K562 (cell line): ENCODE measurements around the gene RNASEH1. TPM values are rescaled to one million over a fixed set of nuclear protein-coding genes. Genes with fewer than 3 reads are reported as not detected.

ENCODE experiments used
- CREB5 ChIP-seq: fragments of 250-450 bp; sonication (Bioruptor Pico); IDR thresholded peaks from 2 replicates; pipeline ENCODE4 v1.5.0; 2020; ENCODE audit warnings: mild to moderate bottlenecking
- E2F3 ChIP-seq: fragments of 250-450 bp; sonication (Bioruptor Pico); IDR thresholded peaks from 2 replicates; pipeline ENCODE4 v1.4.0; 2020; ENCODE audit warnings: mild to moderate bottlenecking
- ESRRB ChIP-seq: fragments of 250-450 bp; sonication (Bioruptor Pico); IDR thresholded peaks from 2 replicates; pipeline ENCODE4 v1.5.0; 2020; ENCODE audit warnings: mild to moderate bottlenecking, moderate library complexity, borderline replicate concordance
- ETV5 ChIP-seq: sonication (generic); formaldehyde crosslinking; IDR thresholded peaks from 2 replicates; pipeline ENCODE4 v1.4.0; 2020; ENCODE audit warnings: low read depth, mild to moderate bottlenecking, missing genetic modification reagents
- FOXJ2 ChIP-seq: fragments of 200-800 bp; sonication (Bioruptor generic); IDR thresholded peaks from 2 replicates; pipeline ENCODE4 v1.6.1; 2016; ENCODE audit warnings: missing genetic modification characterization, missing compliant biosample characterization
- GATAD2A ChIP-seq: fragments of 450-650 bp; IDR thresholded peaks from 2 replicates; pipeline ENCODE4 v1.6.1; 2017
- HDAC1 ChIP-seq, 2 experiments: fragments of 450-650 bp; IDR thresholded peaks; 2 replicates each; pipeline ENCODE4 v1.6.1; 2016 to 2017; ENCODE audit warnings: inconsistent platforms in 1 of 2, mild to moderate bottlenecking in 1 of 2, moderate library complexity in 1 of 2
- L3MBTL2 ChIP-seq: fragments of 450-650 bp; IDR thresholded peaks from 2 replicates; pipeline ENCODE4 v1.6.1; 2016; ENCODE audit warnings: mild to moderate bottlenecking, moderate library complexity
- MXI1 ChIP-seq: IDR thresholded peaks from 2 replicates; pipeline ENCODE4 v1.6.1; 2011; ENCODE audit warnings: low read depth, mild to moderate bottlenecking, improper control_type of control experiment, low read length
- NR2C1 ChIP-seq, 2 experiments: fragments of 450-650 bp; IDR thresholded peaks; 2 replicates each; pipeline ENCODE4 v1.6.1; 2017; ENCODE audit warnings: mild to moderate bottlenecking in 2 of 2, antibody characterized with exemption in 1 of 2, inconsistent platforms in 1 of 2, missing compliant biosample characterization in 1 of 2, missing genetic modification characterization in 1 of 2
- PHF20 ChIP-seq: fragments of 450-650 bp; IDR thresholded peaks from 2 replicates; pipeline ENCODE4 v1.6.1; 2018; ENCODE audit not compliant: partially characterized antibody
- PPARD ChIP-seq: fragments of 250-450 bp; sonication (Bioruptor Pico); IDR thresholded peaks from 2 replicates; pipeline ENCODE4 v1.8.0; 2022; ENCODE audit warnings: inconsistent platforms, mild to moderate bottlenecking, moderate library complexity
- RAD21 ChIP-seq, 2 experiments: fragments of 250-450 bp in 1 of 2; fragments of 450-650 bp in 1 of 2; sonication (Bioruptor Pico) in 1 of 2; formaldehyde crosslinking in 1 of 2; IDR thresholded peaks in 1 of 2; conservative IDR thresholded peaks in 1 of 2; 2 replicates each; pipeline versions ENCODE4 v1.4.0 to v1.8.0; 2020 to 2022; ENCODE audit warnings: mild to moderate bottlenecking in 2 of 2, moderate library complexity in 1 of 2
- SIX5 ChIP-seq, 2 experiments: IDR thresholded peaks; 2 replicates each; pipeline ENCODE4 v1.6.1; 2011; ENCODE audit warnings: low read length in 2 of 2, borderline replicate concordance in 1 of 2, low read depth in 1 of 2, mild to moderate bottlenecking in 1 of 2, moderate library complexity in 1 of 2; ENCODE audit not compliant: insufficient read depth in 1 of 2
- SRSF3 ChIP-seq: fragments of 200-400 bp; formaldehyde crosslinking; IDR thresholded peaks from 2 replicates; pipeline ENCODE4 v1.6.1; 2016; ENCODE audit warnings: mild to moderate bottlenecking, low read length, moderate library complexity; ENCODE audit not compliant: insufficient read depth
- TAF7 ChIP-seq: fragments of 450-650 bp; IDR thresholded peaks from 2 replicates; pipeline ENCODE4 v1.6.1; 2016; ENCODE audit warnings: missing genetic modification characterization, missing compliant biosample characterization
- TEAD2 ChIP-seq: fragments of 450-650 bp; IDR thresholded peaks from 2 replicates; pipeline ENCODE4 v1.6.1; 2016; ENCODE audit warnings: missing genetic modification characterization, control low read depth, missing compliant biosample characterization
- THAP7 ChIP-seq: fragments of 250-450 bp; sonication (Bioruptor Pico); IDR thresholded peaks from 2 replicates; pipeline ENCODE4 v1.5.0; 2021
- ZEB2 ChIP-seq: fragments of 450-650 bp; IDR thresholded peaks from 2 replicates; pipeline ENCODE4 v1.6.1; 2016
- ZFP1 ChIP-seq: fragments of 450-650 bp; formaldehyde crosslinking; IDR thresholded peaks from 2 replicates; pipeline ENCODE4 v1.4.0; 2020; ENCODE audit warnings: mild to moderate bottlenecking, mixed read lengths
- ZNF212 ChIP-seq: fragments of 450-650 bp; formaldehyde crosslinking; IDR thresholded peaks from 2 replicates; pipeline ENCODE4 v1.4.0; 2020; ENCODE audit warnings: mild to moderate bottlenecking
- ZNF282 ChIP-seq: sonication (generic); formaldehyde crosslinking; IDR thresholded peaks from 2 replicates; pipeline ENCODE4 v1.8.1; 2023; ENCODE audit warnings: missing genetic modification reagents
- polyA plus RNA-seq, 8 experiments: library from polyadenylated mRNA; depleted of rRNA in 4 of 8; stranded (reverse) in 5 of 8; unstranded in 3 of 8; fragments of >200 nt; fragmentation: Nextera tagmentation in 2 of 8; fragmentation: Illumina TruSeq in 1 of 8; extraction: Ambion mirVana in 2 of 8; extraction: Trizol in 1 of 8; gene quantifications; 2 replicates each; pipeline versions ENCODE4 v1.2.1 to v1.2.3, GENCODE V29; 2011 to 2014; ENCODE audit warnings: inconsistent platforms in 1 of 8, missing spikeins in 1 of 8
- total RNA-seq, 7 experiments: library from RNA; depleted of rRNA in 6 of 7; stranded (reverse); fragments of >200 nt in 6 of 7; fragmentation: Illumina TruSeq in 2 of 7; extraction: Trizol in 2 of 7; gene quantifications; 2 replicates each; pipeline versions ENCODE4 v1.2.1 to v1.2.3, GENCODE V29; 2011 to 2021; ENCODE audit warnings: low replicate concordance in 1 of 7
- TF ChIP-seq, protein P1 (sequence below): fragments of 250-450 bp; sonication (Bioruptor Pico); IDR thresholded peaks from 2 replicates; pipeline ENCODE4 v1.6.1; 2021; ENCODE audit warnings: mild to moderate bottlenecking
- TF ChIP-seq, protein P2 (sequence below): fragments of 450-650 bp; formaldehyde crosslinking; IDR thresholded peaks from 2 replicates; pipeline ENCODE4 v1.4.0; 2020; ENCODE audit warnings: mild to moderate bottlenecking, moderate library complexity

Gene RNASEH1
- total and polyA plus RNA-seq, 9 of the 15 experiments (the other 6 are each of a cell fraction or from before 2014, with no cell fraction given) = 25.7 to 47.5 (median 42.8) TPM

DNA sequence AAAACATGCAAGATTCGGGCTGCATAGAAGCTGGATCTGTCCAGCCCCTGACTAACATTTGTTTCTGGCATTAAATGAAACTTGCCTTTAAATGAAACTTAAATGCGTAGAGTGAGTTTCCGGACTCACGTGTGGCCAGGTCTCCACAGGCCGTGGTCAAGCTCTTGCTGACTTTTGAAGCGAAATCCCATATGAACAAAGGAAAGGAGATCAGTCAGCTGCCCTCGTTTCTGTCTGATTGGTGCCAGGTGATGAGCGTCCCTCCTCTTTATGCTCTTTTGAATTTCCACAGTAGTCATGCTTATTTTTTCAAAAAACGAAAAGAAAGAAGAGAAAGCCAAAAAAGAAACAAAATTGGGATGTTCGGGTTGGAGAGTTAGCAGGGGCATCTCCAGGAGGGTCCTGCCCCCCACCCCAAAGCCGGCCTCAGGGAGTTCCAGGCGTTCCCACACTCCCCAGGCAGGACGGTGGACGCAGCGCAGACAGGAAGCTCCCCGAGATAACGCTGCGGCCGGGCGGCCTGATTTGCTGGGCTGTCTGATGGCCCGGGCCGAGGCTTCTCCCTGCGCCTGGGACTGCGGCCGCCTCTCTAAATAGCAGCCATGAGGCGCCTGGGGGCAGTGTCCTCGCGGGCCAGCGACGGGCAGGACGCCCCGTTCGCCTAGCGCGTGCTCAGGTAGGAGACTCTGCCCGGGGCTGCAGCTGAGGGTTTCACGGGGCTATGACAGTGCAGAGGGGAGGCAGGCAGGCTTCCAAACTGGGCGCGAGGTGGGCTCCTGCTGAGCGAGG, 36.6 kb upstream of the RNASEH1 start, which contains the start of gene COLEC11 (continued):
- no peak for TF ChIP-seq ESRRB
- peak; percentile 20 for TF ChIP-seq PHF20
- no peak for TF ChIP-seq THAP7 (CRISPR knock-in tag)
- no peak for TF ChIP-seq MXI1
- TF ChIP-seq ETV5 = no peak; the same call in 1 of the 2 replicates
- no peak for TF ChIP-seq CREB5
- TF ChIP-seq, protein P1, sequence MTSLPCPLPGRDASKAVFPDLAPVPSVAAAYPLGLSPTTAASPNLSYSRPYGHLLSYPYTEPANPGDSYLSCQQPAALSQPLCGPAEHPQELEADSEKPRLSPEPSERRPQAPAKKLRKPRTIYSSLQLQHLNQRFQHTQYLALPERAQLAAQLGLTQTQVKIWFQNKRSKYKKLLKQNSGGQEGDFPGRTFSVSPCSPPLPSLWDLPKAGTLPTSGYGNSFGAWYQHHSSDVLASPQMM (CRISPR knock-in tag) = no peak
- no peak for TF ChIP-seq GATAD2A
- TF ChIP-seq L3MBTL2 = peak; percentile 94
- no peak for TF ChIP-seq PPARD (CRISPR knock-in tag)
- TF ChIP-seq ZNF212 (CRISPR knock-in tag) = no peak
- TF ChIP-seq FOXJ2 (tag) = no peak
- no peak for TF ChIP-seq SIX5 (IDR thresholded peaks at IDR 0.05; ENCODE audit: borderline replicate concordance in 1 of 2, insufficient read depth in 1 of 2, low read depth in 1 of 2, low read length in 2 of 2)
- TF ChIP-seq, protein P2, sequence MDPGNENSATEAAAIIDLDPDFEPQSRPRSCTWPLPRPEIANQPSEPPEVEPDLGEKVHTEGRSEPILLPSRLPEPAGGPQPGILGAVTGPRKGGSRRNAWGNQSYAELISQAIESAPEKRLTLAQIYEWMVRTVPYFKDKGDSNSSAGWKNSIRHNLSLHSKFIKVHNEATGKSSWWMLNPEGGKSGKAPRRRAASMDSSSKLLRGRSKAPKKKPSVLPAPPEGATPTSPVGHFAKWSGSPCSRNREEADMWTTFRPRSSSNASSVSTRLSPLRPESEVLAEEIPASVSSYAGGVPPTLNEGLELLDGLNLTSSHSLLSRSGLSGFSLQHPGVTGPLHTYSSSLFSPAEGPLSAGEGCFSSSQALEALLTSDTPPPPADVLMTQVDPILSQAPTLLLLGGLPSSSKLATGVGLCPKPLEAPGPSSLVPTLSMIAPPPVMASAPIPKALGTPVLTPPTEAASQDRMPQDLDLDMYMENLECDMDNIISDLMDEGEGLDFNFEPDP (CRISPR knock-in tag) = no peak
- no peak for TF ChIP-seq NR2C1 (IDR thresholded peaks at IDR 0.05)
- TF ChIP-seq NR2C1 (tag; IDR thresholded peaks at IDR 0.05) = no peak
- TF ChIP-seq ZFP1 (CRISPR knock-in tag) = no peak
- peak; percentile 41 to 72 for TF ChIP-seq RAD21 (CRISPR knock-in tag; conservative IDR thresholded peaks at IDR 0.05 in 1 of 2, IDR thresholded peaks at IDR 0.05 in 1 of 2)
- TF ChIP-seq TEAD2 (tag) = no peak
- TF ChIP-seq HDAC1 (IDR thresholded peaks at IDR 0.05) = peak in 1 of 2 experiments; percentile 69; a peak in 2 of 4 replicates
- no peak for TF ChIP-seq TAF7
- TF ChIP-seq SRSF3 = no peak
- TF ChIP-seq ZEB2 = no peak
- no peak for TF ChIP-seq E2F3 (CRISPR knock-in tag)
- TF ChIP-seq ZNF282 (CRISPR knock-in tag) = no peak
